ENCODE measurements around the gene TUNAR. TPM values are rescaled to one million over a fixed set of nuclear protein-coding genes. Genes with fewer than 3 reads are reported as not detected.

TUNAR gene
- total RNA-seq, 6 donors from 2014 or later, result 0.10 TPM; not detected in 5

- Histone ChIP-seq H3K9me3 (peaks cover 0 to 10% (median 2%) of the 10 kb centered on the region in 4 donors), H3K4me1 (no peaks in the 10 kb centered on the region), H3K27ac (no peak overlapping the region), H3K4me3 (no peak overlapping the region), H3K27me3 (no peaks in the 10 kb centered on the region), H3K36me3 (no peaks in the 10 kb centered on the region)
- ATAC-seq (ENCODE audit: low FRiP score in 2 of 2) (no peak), DNase-seq (no peak)
- WGBS, 2 donors, result 64 to 76% methylated on average over 1 of the region's 1 CpG
- TF ChIP-seq POLR2AphosphoS5 (IDR thresholded peaks at IDR 0.05) (no peak), EP300 (IDR thresholded peaks at IDR 0.05) (no peak), POLR2A (IDR thresholded peaks at IDR 0.05) (no peak), CTCF (IDR thresholded peaks at IDR 0.05) (no peak)
Measured at GRCh38 chr14:95946867-95947266, 70.2 kb downstream of the TUNAR start.

GRCh38 chr14:95948558-95948981, 71.9 kb downstream of the TUNAR start:
- 10 to 11% methylated on average over 2 of the region's 2 CpGs for WGBS, 2 donors

GRCh38 chr14:95951359-95951758, 74.7 kb downstream of the TUNAR start:
- Histone ChIP-seq H3K9me3 (no peaks in the 10 kb centered on the region), H3K27ac (no peak overlapping the region), H3K4me1 (no peaks in the 10 kb centered on the region), H3K36me3 (no peaks in the 10 kb centered on the region), H3K4me3 (no peak overlapping the region), H3K27me3 (no peaks in the 10 kb centered on the region)
- ATAC-seq (ENCODE audit: low FRiP score in 2 of 2) (no peak), DNase-seq (no peak)
- WGBS, 2 donors, result 73 to 79% methylated on average over 4 of the region's 4 CpGs
- TF ChIP-seq CTCF (IDR thresholded peaks at IDR 0.05) (no peak), EP300 (IDR thresholded peaks at IDR 0.05) (no peak), POLR2AphosphoS5 (IDR thresholded peaks at IDR 0.05) (no peak), POLR2A (IDR thresholded peaks at IDR 0.05) (no peak)

More at GRCh38 chr14:95948558-95948981, 71.9 kb downstream of the TUNAR start:
- ATAC-seq (ENCODE audit: low FRiP score in 2 of 2), result no peak
- Histone ChIP-seq H3K9me3 (no peaks in the 10 kb centered on the region), H3K36me3 (no peaks in the 10 kb centered on the region), H3K4me3 (no peak overlapping the region), H3K27ac (no peak overlapping the region), H3K4me1 (no peaks in the 10 kb centered on the region), H3K27me3 (no peaks in the 10 kb centered on the region)
- no peak for DNase-seq
- TF ChIP-seq POLR2AphosphoS5 (IDR thresholded peaks at IDR 0.05), result no peak
- TF ChIP-seq EP300 (IDR thresholded peaks at IDR 0.05), result no peak
- no peak for TF ChIP-seq POLR2A (IDR thresholded peaks at IDR 0.05)
- TF ChIP-seq CTCF (IDR thresholded peaks at IDR 0.05), result no peak

- no peaks in the 10 kb centered on the region for H3K36me3 ChIP-seq
- no peaks in the 10 kb centered on the region for H3K9me3 ChIP-seq
- H3K27ac ChIP-seq, result no peak overlapping the region
- no peaks in the 10 kb centered on the region for H3K4me1 ChIP-seq
- TF ChIP-seq CTCF (IDR thresholded peaks at IDR 0.05) (no peak), EP300 (IDR thresholded peaks at IDR 0.05) (no peak), POLR2AphosphoS5 (IDR thresholded peaks at IDR 0.05) (no peak), POLR2A (IDR thresholded peaks at IDR 0.05) (no peak)
- 35 to 54% methylated on average over 5 to 8 of the region's 8 CpGs for WGBS, 2 donors
- ATAC-seq (ENCODE audit: low FRiP score in 2 of 2) (no peak), DNase-seq (no peak)
- H3K27me3 ChIP-seq, result no peaks in the 10 kb centered on the region
- H3K4me3 ChIP-seq, result no peak overlapping the region
Measured at GRCh38 chr14:95953111-95953724, 76.6 kb downstream of the TUNAR start.

All from upper lobe of left lung (tissue), 6 donors.